PFSK-1 (cell line): Measurements from ENCODE around the gene ITPRID1.

ENCODE experiments used
- FOXP2 ChIP-seq: optimal IDR thresholded peaks from 2 replicates; pipeline ENCODE3; 2011; ENCODE audit warnings: borderline replicate concordance, control low read depth, inconsistent platforms; ENCODE audit not compliant: insufficient read depth; ENCODE audit errors: extremely low read length, extremely low read depth
- POLR2AphosphoS5 ChIP-seq: IDR thresholded peaks from 2 replicates; pipeline ENCODE4 v1.6.1; 2012; ENCODE audit warnings: low read depth, mild to moderate bottlenecking, control low read depth, low read length, moderate library complexity
- REST ChIP-seq, 2 experiments: IDR thresholded peaks; 2 replicates each; pipeline versions ENCODE4 v1.6.1 to v1.8.0; 2011 to 2012; ENCODE audit warnings: low read depth in 2 of 2, low read length in 2 of 2, control low read depth in 1 of 2, inconsistent platforms in 1 of 2, mild to moderate bottlenecking in 1 of 2, moderate library complexity in 1 of 2; ENCODE audit not compliant: insufficient read depth in 1 of 2
- SIN3A ChIP-seq: IDR thresholded peaks from 2 replicates; pipeline ENCODE4 v1.6.1; 2012; ENCODE audit warnings: mild to moderate bottlenecking, low read length, moderate library complexity, borderline replicate concordance; ENCODE audit not compliant: insufficient read depth
- TAF1 ChIP-seq: IDR thresholded peaks from 2 replicates; pipeline ENCODE4 v1.6.1; 2012; ENCODE audit warnings: low read length, control low read depth, borderline replicate concordance; ENCODE audit not compliant: insufficient read depth

GRCh38 chr7:31669461-31669860 is 155.6 kb downstream of the ITPRID1 start:
- no peak for TF ChIP-seq POLR2AphosphoS5
- no peak for TF ChIP-seq REST (IDR thresholded peaks at IDR 0.05; ENCODE audit: insufficient read depth in 1 of 2, low read depth in 2 of 2, low read length in 2 of 2)
- no peak for TF ChIP-seq TAF1
- TF ChIP-seq SIN3A = no peak
- no peak for TF ChIP-seq FOXP2
